Endodermal cell (in vitro differentiated cells): ENCODE results near the gene IFIT1B. TPM values are rescaled to one million over a fixed set of nuclear protein-coding genes. Genes with fewer than 3 reads are reported as not detected.
A peak's percentile ranks its signal among the peaks of the same experiment; 100 is the strongest.
"Not testable (repeated sequence)": the region's sequence is repeated elsewhere in the genome, so short reads cannot be mapped to it uniquely, and the experiment has no call there.

Experiments
- DNase-seq: peaks from one replicate; pipeline ENCODE4 v3.0.0-alpha.2; 2017
- H3K27ac ChIP-seq: 2 replicates; pipeline ENCODE4 v1.5.1; 2013; ENCODE audit warnings: mild to moderate bottlenecking, low read depth, low read length, moderate library complexity
- H3K27me3 ChIP-seq: 2 replicates; pipeline ENCODE4 v1.6.1; 2013; ENCODE audit warnings: mild to moderate bottlenecking, low read length, moderate library complexity; ENCODE audit not compliant: insufficient read depth, control insufficient read depth, poor library complexity, severe bottlenecking
- H3K36me3 ChIP-seq: 2 replicates; pipeline ENCODE4 v1.7.0; 2013; ENCODE audit warnings: mild to moderate bottlenecking, low read length, moderate library complexity; ENCODE audit not compliant: control insufficient read depth, insufficient read depth
- H3K4me1 ChIP-seq: one replicate; pipeline ENCODE4 v1.7.0; 2013; ENCODE audit warnings: low read length; ENCODE audit not compliant: control insufficient read depth, insufficient read depth
- H3K4me3 ChIP-seq: 2 replicates; pipeline ENCODE4 v1.5.1; 2013; ENCODE audit warnings: mild to moderate bottlenecking, low read length, moderate library complexity
- H3K9ac ChIP-seq: 2 replicates; pipeline ENCODE4 v1.6.1; 2013; ENCODE audit warnings: mild to moderate bottlenecking, low read length, moderate library complexity; ENCODE audit not compliant: poor library complexity, severe bottlenecking; ENCODE audit errors: extremely low read depth
- H3K9me3 ChIP-seq: 2 replicates; pipeline ENCODE4 v1.6.1; 2013; ENCODE audit warnings: mild to moderate bottlenecking, low read length, moderate library complexity; ENCODE audit not compliant: control insufficient read depth
- H3K27ac Mint-ChIP-seq: 2 replicates; pipeline ENCODE4 v1.8.0; 2020; ENCODE audit warnings: mixed read lengths
- H3K27me3 Mint-ChIP-seq: 2 replicates; pipeline ENCODE4 v1.8.0; 2021; ENCODE audit warnings: mild to moderate bottlenecking, mixed read lengths; ENCODE audit not compliant: insufficient read depth
- H3K36me3 Mint-ChIP-seq: 2 replicates; pipeline ENCODE4 v1.8.0; 2020; ENCODE audit warnings: low read depth, mixed read lengths
- H3K4me1 Mint-ChIP-seq: 2 replicates; pipeline ENCODE4 v1.8.0; 2020; ENCODE audit warnings: mixed read lengths
- H3K4me3 Mint-ChIP-seq: 2 replicates; pipeline ENCODE4 v1.8.0; 2020; ENCODE audit warnings: mild to moderate bottlenecking, moderate library complexity, mixed read lengths
- H3K9me3 Mint-ChIP-seq: 2 replicates; pipeline ENCODE4 v1.8.0; 2020; ENCODE audit warnings: mild to moderate bottlenecking, mixed read lengths
- CTCF ChIP-seq: fragments of 200-600 bp; sonication (generic); conservative IDR thresholded peaks from 2 replicates; pipeline ENCODE4 v1.5.0; 2021; ENCODE audit warnings: antibody characterized with exemption, mild to moderate bottlenecking
- WGBS, 2 experiments: methylation state at CpG; one replicate each; pipeline versions ENCODE4 v1.1.5 to v1.1.7; 2013; ENCODE audit warnings: missing lambda C conversion rate in 2 of 2, mixed read lengths in 1 of 2; ENCODE audit not compliant: insufficient coverage in 1 of 2, insufficient read length in 1 of 2; 5-methylcytosine and 5-hydroxymethylcytosine counted together
- total RNA-seq, 2 donors: library from RNA; stranded (reverse); fragmentation: NEBNext Ultra II Directional in 1 of 2; extraction: Animal tissue kit (Norgen Biotek cat#: 25700) in 1 of 2; gene quantifications; 2 replicates in 1 of 2; 3 replicates in 1 of 2; pipeline ENCODE4 v1.2.1, GENCODE V29; 2021

The IFIT1B gene
- total RNA-seq, 2 donors from 2014 or later, result not detected

DNA sequence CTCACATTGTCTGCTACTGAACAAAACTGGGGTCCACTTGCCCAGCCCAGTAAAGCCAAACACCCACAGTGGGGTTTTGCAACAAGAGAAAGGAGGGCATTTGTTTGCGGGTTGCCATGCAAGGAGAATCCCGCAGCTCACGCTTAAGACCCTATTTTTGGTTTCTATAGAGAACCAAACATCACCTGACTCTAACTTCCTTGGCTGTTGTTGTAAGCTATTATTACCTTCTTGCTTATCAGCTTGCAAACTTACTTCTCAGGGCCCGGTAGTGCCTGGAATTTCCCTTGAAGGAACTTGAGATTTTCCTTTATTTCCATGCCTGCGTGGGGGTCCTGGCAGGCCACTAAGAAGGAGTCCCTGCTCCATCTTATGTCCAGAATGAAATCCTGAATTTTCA, 29.4 kb upstream of the IFIT1B start:
- no peaks in the 10 kb centered on the region for H3K36me3 ChIP-seq
- no peak overlapping the region for H3K27ac ChIP-seq
- no peak overlapping the region for H3K9ac ChIP-seq
- no peak for DNase-seq
- no peak for TF ChIP-seq CTCF
- no peaks in the 10 kb centered on the region for H3K9me3 ChIP-seq
- Mint-ChIP-seq H3K4me3 (no peak overlapping the region), H3K27ac (peak overlapping the region; percentile 55), H3K9me3 (peaks cover 3% of the 10 kb centered on the region), H3K4me1 (peaks cover 65% of the 10 kb centered on the region), H3K36me3 (no peaks in the 10 kb centered on the region), H3K27me3 (no peaks in the 10 kb centered on the region)
- WGBS, 2 experiments, result 72% methylated on average over 2 to 5 of the region's 5 CpGs
- peaks cover 18% of the 10 kb centered on the region for H3K4me1 ChIP-seq
- no peaks in the 10 kb centered on the region for H3K27me3 ChIP-seq
- H3K4me3 ChIP-seq, result peak overlapping the region; percentile 16

DNA sequence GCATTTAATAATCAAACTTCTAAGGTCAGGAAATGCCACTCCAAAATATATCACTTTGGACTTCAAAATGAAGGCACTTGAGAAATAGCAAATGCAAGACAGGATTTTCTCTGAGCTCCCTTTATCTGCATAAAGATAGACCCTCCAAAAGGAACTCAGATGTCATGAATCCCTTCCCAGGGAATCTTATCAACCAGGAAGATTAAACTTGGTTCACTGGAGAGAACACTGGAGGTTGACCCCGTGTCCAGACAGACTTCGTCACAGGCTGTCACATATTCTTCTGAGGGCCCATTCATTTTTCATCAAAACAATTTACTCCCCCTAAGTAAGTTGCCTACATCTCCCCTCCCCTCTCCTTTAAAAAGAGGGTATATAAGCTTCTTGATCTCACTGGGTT, 28.9 kb upstream of the IFIT1B start:
- Histone ChIP-seq H3K4me1 (peaks cover 18% of the 10 kb centered on the region), H3K27ac (no peak overlapping the region), H3K4me3 (peak overlapping the region; percentile 16), H3K9ac (no peak overlapping the region), H3K36me3 (no peaks in the 10 kb centered on the region), H3K27me3 (no peaks in the 10 kb centered on the region), H3K9me3 (peaks cover under 1% of the 10 kb centered on the region)
- whole genome bisulfite sequencing, 2 experiments, result 78 to 90% methylated on average over 1 to 2 of the region's 2 CpGs
- Mint-ChIP-seq H3K27me3 (no peaks in the 10 kb centered on the region), H3K4me3 (no peak overlapping the region), H3K9me3 (peaks cover 5% of the 10 kb centered on the region), H3K27ac (peak overlapping the region; percentile 55), H3K4me1 (peaks cover 65% of the 10 kb centered on the region), H3K36me3 (no peaks in the 10 kb centered on the region)
- DNase-seq, result no peak
- TF ChIP-seq CTCF, result no peak

DNA sequence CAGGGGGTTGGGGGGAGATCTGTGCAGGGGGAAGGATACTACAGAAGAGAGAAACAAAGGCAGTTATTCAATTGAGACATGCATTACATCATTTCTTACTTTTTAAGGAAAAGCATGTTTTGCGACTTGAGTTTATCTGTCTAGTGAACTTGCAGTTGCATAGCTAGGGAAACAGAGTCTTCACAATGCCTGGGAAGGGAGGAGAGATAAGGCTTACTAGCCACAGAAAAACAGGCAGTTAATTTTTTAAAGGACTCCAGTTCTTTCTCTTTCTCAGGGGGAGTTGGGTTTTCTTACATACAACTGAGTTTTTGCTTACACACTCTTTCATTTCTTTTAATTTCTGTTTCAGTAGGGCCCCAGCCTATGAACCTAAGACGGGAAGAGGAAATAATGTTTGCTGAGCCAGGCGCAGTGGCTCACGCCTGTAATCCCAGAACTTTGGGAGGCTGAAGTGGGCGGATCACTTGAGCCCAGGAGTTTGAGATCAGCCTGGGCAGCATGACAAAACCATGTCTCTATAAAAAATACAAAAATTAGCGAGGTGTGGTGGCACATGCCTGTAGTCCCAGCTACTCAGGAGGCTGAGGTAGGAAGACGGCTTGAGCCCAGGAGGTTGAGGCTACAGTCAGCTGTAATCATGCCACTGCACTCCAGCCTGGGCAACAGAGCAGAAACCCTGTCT, 27.1 kb upstream of the IFIT1B start:
- WGBS, 2 experiments, result 83 to 90% methylated on average over 1 to 7 of the region's 7 CpGs
- not testable (repeated sequence) for H3K4me3 Mint-ChIP-seq

More for the DNA sequence above, 27.1 kb upstream of the IFIT1B start:
- H3K9ac ChIP-seq, H3K36me3 ChIP-seq, H3K4me3 ChIP-seq, DNase-seq, H3K36me3 Mint-ChIP-seq, H3K9me3 Mint-ChIP-seq, H3K27me3 ChIP-seq, H3K27me3 Mint-ChIP-seq, H3K9me3 ChIP-seq: not testable (repeated sequence)
- Histone ChIP-seq H3K4me1 (peaks cover 18% of the 10 kb centered on the region), H3K27ac (peak overlapping the region; percentile 71)
- H3K4me1 Mint-ChIP-seq, result peaks cover 62% of the 10 kb centered on the region
- H3K27ac Mint-ChIP-seq, result peak overlapping the region; percentile 83
